WTC11 (cell line): ENCODE measurements around the gene PDPK1. TPM values are rescaled to one million over a fixed set of nuclear protein-coding genes. Genes with fewer than 3 reads are reported as not detected.
A peak's percentile ranks its signal among the peaks of the same experiment; 100 is the strongest.

Experiments used
- ATAC-seq: fragments of 200-7000 bp; cut with Tn5 transposase; 2 replicates; pipeline ENCODE4 v1.10.0; 2021; ENCODE audit warnings: mild to moderate bottlenecking, moderate library complexity
- CTCF ChIA-PET: fragments of 300-600 bp; sonication (Branson Sonifier 250); formaldehyde crosslinking; loops from one replicate; lab custom pipeline; 2021; ENCODE audit warnings: antibody characterized with exemption; lab: Charles Lee
- POLR2A ChIA-PET: fragments of 350-600 bp; sonication (Branson Sonifier 250); formaldehyde crosslinking; loops from one replicate; lab custom pipeline; 2021; ENCODE audit warnings: antibody characterized with exemption; lab: Charles Lee
- DNase-seq: peaks from one replicate; pipeline ENCODE4 v3.0.0; 2021; ENCODE audit warnings: low spot score
- H3K27ac Mint-ChIP-seq: 2 replicates; pipeline ENCODE4 v1.8.0; 2021; ENCODE audit warnings: mixed read lengths
- H3K27me3 Mint-ChIP-seq: 2 replicates; pipeline ENCODE4 v1.8.0; 2021; ENCODE audit warnings: low read depth, mild to moderate bottlenecking, moderate library complexity, mixed read lengths
- H3K36me3 Mint-ChIP-seq: 2 replicates; pipeline ENCODE4 v1.8.0; 2021; ENCODE audit warnings: mixed read lengths
- H3K4me1 Mint-ChIP-seq: 2 replicates; pipeline ENCODE4 v1.8.0; 2022; ENCODE audit warnings: mixed read lengths
- H3K4me3 Mint-ChIP-seq: 2 replicates; pipeline ENCODE4 v1.8.0; 2021; ENCODE audit warnings: mild to moderate bottlenecking, moderate library complexity, mixed read lengths
- H3K9me3 Mint-ChIP-seq: 2 replicates; pipeline ENCODE4 v1.8.0; 2021; ENCODE audit warnings: mixed read lengths
- ATF1 ChIP-seq: sonication (generic); formaldehyde crosslinking; IDR thresholded peaks from 2 replicates; pipeline ENCODE4 v1.8.1; 2023; ENCODE audit warnings: mild to moderate bottlenecking, moderate library complexity, missing genetic modification reagents
- ATF2 ChIP-seq: sonication (generic); formaldehyde crosslinking; IDR thresholded peaks from 2 replicates; pipeline ENCODE4 v1.8.1; 2022; ENCODE audit warnings: low read depth, missing genetic modification reagents, borderline replicate concordance
- ETV6 ChIP-seq: sonication (generic); formaldehyde crosslinking; IDR thresholded peaks from 2 replicates; pipeline ENCODE4 v1.8.1; 2022; ENCODE audit warnings: mild to moderate bottlenecking, missing genetic modification reagents
- FOXP1 ChIP-seq: sonication (generic); formaldehyde crosslinking; IDR thresholded peaks from 2 replicates; pipeline ENCODE4 v1.8.0; 2022; ENCODE audit warnings: missing genetic modification reagents, mild to moderate bottlenecking, moderate library complexity, borderline replicate concordance
- IRF2 ChIP-seq: sonication (generic); formaldehyde crosslinking; IDR thresholded peaks from 2 replicates; pipeline ENCODE4 v1.8.0; 2022; ENCODE audit warnings: low read depth, missing genetic modification reagents, borderline replicate concordance
- JAZF1 ChIP-seq: fragments of 250-450 bp; sonication (Bioruptor Pico); IDR thresholded peaks from 2 replicates; pipeline ENCODE4 v1.9.0; 2021; ENCODE audit warnings: moderate library complexity, mild to moderate bottlenecking, inconsistent platforms
- JUN ChIP-seq: sonication (generic); formaldehyde crosslinking; IDR thresholded peaks from 2 replicates; pipeline ENCODE4 v1.8.0; 2023; ENCODE audit warnings: mild to moderate bottlenecking, missing genetic modification reagents
- MAX ChIP-seq: sonication (generic); formaldehyde crosslinking; IDR thresholded peaks from 2 replicates; pipeline ENCODE4 v1.8.0; 2022; ENCODE audit warnings: mild to moderate bottlenecking, missing genetic modification reagents
- MXD4 ChIP-seq: fragments of 250-450 bp; sonication (Bioruptor Pico); IDR thresholded peaks from 2 replicates; pipeline ENCODE4 v1.8.0; 2021; ENCODE audit warnings: mild to moderate bottlenecking, moderate library complexity, borderline replicate concordance
- OVOL2 ChIP-seq: fragments of 250-450 bp; sonication (Bioruptor Pico); IDR thresholded peaks from 2 replicates; pipeline ENCODE4 v1.9.0; 2021; ENCODE audit warnings: mild to moderate bottlenecking, borderline replicate concordance
- PRRX2 ChIP-seq: fragments of 250-450 bp; sonication (Bioruptor Pico); IDR thresholded peaks from 2 replicates; pipeline ENCODE4 v1.8.0; 2021; ENCODE audit warnings: mild to moderate bottlenecking
- TP53 ChIP-seq: sonication (generic); formaldehyde crosslinking; IDR thresholded peaks from 2 replicates; pipeline ENCODE4 v1.8.1; 2023; ENCODE audit warnings: mild to moderate bottlenecking, missing genetic modification reagents
- ZMAT4 ChIP-seq: fragments of 250-450 bp; sonication (Bioruptor Pico); IDR thresholded peaks from 2 replicates; pipeline ENCODE4 v1.9.0; 2021; ENCODE audit warnings: mild to moderate bottlenecking
- ZNF121 ChIP-seq: sonication (generic); formaldehyde crosslinking; IDR thresholded peaks from 2 replicates; pipeline ENCODE4 v1.8.0; 2023; ENCODE audit warnings: missing genetic modification reagents
- ZNF263 ChIP-seq: sonication (generic); formaldehyde crosslinking; IDR thresholded peaks from 2 replicates; pipeline ENCODE4 v1.8.1; 2022; ENCODE audit warnings: low read depth, mild to moderate bottlenecking, moderate library complexity, missing genetic modification reagents
- ZNF396 ChIP-seq: fragments of 250-450 bp; sonication (Bioruptor Pico); IDR thresholded peaks from 2 replicates; pipeline ENCODE4 v1.8.0; 2021; ENCODE audit warnings: mild to moderate bottlenecking, moderate library complexity, borderline replicate concordance
- ZNF425 ChIP-seq: fragments of 250-450 bp; sonication (Bioruptor Pico); conservative IDR thresholded peaks from 2 replicates; pipeline ENCODE4 v1.9.0; 2021; ENCODE audit warnings: mild to moderate bottlenecking
- total RNA-seq: library from RNA; stranded (reverse); gene quantifications from 3 replicates; pipeline ENCODE4 v1.2.3, GENCODE V29; 2021
- TF ChIP-seq, protein P1 (sequence below): sonication (generic); formaldehyde crosslinking; IDR thresholded peaks from 2 replicates; pipeline ENCODE4 v1.8.1; 2023; ENCODE audit warnings: mild to moderate bottlenecking, missing genetic modification reagents, moderate library complexity
- TF ChIP-seq, protein P2 (sequence below): fragments of 250-450 bp; sonication (Bioruptor Pico); IDR thresholded peaks from 2 replicates; pipeline ENCODE4 v1.8.0; 2021; ENCODE audit warnings: mild to moderate bottlenecking
- TF ChIP-seq, protein P3 (sequence below): sonication (generic); formaldehyde crosslinking; IDR thresholded peaks from 2 replicates; pipeline ENCODE4 v1.8.0; 2022; ENCODE audit warnings: missing genetic modification reagents
- TF ChIP-seq, protein P4 (sequence below): sonication (generic); formaldehyde crosslinking; IDR thresholded peaks from 2 replicates; pipeline ENCODE4 v1.8.1; 2022; ENCODE audit warnings: mild to moderate bottlenecking, missing genetic modification reagents, moderate library complexity, borderline replicate concordance

The PDPK1 gene
- total RNA-seq, 1 experiment from 2014 or later: 31.4 TPM

DNA sequence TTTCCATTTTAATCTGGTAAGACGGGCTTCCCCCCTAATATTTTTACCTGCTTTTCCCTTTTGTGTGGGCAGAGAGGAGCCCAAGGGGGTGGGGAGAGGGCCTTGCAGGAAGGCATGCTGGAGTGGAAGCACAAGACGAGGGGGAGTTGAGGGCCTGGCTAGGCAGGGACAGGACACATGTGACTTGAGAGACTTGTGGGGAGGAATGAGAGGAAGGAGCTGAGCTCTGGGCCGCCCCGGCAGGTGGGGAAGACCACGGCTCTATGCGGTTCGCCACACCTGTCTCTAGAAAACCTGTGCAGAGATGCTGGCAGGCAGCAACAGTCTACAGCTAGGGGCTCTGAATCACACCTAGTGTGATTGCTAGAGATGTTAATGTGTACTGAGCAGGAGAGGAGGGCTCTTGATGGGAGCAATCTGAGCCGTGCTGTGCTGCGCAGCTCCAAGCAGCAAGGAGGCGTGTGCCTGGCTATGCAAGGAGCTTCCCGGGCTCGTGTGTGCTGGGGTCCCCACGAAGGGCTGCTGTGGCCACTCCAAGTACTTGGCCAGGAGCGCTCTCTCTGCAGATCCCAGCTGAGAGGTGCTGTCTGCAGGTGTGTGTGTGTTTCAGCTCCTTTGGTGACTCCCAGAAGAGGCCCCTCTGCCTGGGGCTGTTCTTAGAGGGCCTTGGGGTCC is 50.2 kb downstream of the PDPK1 start:
- ChIA-PET POLR2A (no interaction called here), CTCF (interaction anchor here (0.6 kb wide), 1 partner anchor 209 kb away, joined by 4 read pairs; no protein-coding TSS in a partner anchor)
- Mint-ChIP-seq H3K4me1 (no peaks in the 10 kb centered on the region), H3K27me3 (no peaks in the 10 kb centered on the region), H3K36me3 (peaks cover 16% of the 10 kb centered on the region; the same call in 1 of the 2 replicates), H3K27ac (no peak overlapping the region), H3K4me3 (no peak overlapping the region), H3K9me3 (no peaks in the 10 kb centered on the region)
- ATAC-seq (no peak), DNase-seq (no peak)
- TF ChIP-seq ATF2 (CRISPR knock-in tag) (no peak), MAX (CRISPR knock-in tag) (no peak), ZMAT4 (CRISPR knock-in tag) (no peak), IRF2 (CRISPR knock-in tag) (no peak), PRRX2 (no peak), ATF1 (CRISPR knock-in tag) (no peak), TP53 (CRISPR knock-in tag) (no peak), JAZF1 (CRISPR knock-in tag) (no peak), JUN (CRISPR knock-in tag) (no peak)
- TF ChIP-seq, protein P1, sequence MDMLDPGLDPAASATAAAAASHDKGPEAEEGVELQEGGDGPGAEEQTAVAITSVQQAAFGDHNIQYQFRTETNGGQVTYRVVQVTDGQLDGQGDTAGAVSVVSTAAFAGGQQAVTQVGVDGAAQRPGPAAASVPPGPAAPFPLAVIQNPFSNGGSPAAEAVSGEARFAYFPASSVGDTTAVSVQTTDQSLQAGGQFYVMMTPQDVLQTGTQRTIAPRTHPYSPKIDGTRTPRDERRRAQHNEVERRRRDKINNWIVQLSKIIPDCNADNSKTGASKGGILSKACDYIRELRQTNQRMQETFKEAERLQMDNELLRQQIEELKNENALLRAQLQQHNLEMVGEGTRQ (CRISPR knock-in tag): no peak
- TF ChIP-seq, protein P2, sequence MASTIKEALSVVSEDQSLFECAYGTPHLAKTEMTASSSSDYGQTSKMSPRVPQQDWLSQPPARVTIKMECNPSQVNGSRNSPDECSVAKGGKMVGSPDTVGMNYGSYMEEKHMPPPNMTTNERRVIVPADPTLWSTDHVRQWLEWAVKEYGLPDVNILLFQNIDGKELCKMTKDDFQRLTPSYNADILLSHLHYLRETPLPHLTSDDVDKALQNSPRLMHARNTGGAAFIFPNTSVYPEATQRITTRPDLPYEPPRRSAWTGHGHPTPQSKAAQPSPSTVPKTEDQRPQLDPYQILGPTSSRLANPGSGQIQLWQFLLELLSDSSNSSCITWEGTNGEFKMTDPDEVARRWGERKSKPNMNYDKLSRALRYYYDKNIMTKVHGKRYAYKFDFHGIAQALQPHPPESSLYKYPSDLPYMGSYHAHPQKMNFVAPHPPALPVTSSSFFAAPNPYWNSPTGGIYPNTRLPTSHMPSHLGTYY (CRISPR knock-in tag): no peak
- TF ChIP-seq, protein P3, sequence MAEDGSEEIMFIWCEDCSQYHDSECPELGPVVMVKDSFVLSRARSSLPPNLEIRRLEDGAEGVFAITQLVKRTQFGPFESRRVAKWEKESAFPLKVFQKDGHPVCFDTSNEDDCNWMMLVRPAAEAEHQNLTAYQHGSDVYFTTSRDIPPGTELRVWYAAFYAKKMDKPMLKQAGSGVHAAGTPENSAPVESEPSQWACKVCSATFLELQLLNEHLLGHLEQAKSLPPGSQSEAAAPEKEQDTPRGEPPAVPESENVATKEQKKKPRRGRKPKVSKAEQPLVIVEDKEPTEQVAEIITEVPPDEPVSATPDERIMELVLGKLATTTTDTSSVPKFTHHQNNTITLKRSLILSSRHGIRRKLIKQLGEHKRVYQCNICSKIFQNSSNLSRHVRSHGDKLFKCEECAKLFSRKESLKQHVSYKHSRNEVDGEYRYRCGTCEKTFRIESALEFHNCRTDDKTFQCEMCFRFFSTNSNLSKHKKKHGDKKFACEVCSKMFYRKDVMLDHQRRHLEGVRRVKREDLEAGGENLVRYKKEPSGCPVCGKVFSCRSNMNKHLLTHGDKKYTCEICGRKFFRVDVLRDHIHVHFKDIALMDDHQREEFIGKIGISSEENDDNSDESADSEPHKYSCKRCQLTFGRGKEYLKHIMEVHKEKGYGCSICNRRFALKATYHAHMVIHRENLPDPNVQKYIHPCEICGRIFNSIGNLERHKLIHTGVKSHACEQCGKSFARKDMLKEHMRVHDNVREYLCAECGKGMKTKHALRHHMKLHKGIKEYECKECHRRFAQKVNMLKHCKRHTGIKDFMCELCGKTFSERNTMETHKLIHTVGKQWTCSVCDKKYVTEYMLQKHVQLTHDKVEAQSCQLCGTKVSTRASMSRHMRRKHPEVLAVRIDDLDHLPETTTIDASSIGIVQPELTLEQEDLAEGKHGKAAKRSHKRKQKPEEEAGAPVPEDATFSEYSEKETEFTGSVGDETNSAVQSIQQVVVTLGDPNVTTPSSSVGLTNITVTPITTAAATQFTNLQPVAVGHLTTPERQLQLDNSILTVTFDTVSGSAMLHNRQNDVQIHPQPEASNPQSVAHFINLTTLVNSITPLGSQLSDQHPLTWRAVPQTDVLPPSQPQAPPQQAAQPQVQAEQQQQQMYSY: no peak

DNA sequence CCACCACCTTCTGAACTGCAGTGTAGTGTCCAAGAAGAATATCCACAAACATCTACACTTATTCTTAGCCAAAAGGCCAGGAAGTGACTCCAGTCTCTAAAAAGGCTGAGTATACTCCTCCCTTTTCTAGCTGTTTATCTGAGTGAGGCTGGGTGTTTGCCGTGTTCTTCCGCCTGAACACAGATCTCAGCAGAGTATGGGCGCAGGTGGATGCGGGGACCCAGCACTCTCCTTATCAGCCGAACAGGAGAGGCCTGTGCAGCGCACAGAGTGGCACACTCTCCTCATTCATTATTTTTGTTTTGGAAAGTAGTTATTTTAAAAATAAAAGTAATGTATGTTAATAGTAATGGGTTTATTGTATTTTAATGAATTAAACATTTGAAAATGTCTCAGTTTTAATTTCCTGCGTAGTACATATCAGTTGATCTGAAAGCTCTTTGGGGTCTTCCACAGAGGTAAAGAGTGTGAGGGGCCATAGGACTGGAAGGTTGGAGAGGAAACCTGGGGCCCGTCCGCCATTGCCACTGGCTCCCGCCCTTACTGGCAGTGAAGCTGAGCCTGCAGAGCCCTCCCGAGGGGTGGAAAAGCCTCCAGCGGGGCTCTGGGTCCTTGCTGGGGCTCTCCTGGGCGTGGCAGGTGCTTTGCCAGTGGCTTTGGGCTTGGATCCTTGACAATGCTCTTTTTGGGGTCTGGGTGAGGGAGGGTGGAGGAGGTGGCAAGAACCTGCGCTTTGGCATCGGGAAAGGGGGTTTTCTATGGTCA is 53.8 kb downstream of the PDPK1 start:
- Mint-ChIP-seq H3K27ac (peak overlapping the region; percentile 82), H3K4me1 (no peaks in the 10 kb centered on the region), H3K4me3 (no peak overlapping the region), H3K27me3 (no peaks in the 10 kb centered on the region), H3K36me3 (peaks cover 13% of the 10 kb centered on the region; the same call in 1 of the 2 replicates), H3K9me3 (no peaks in the 10 kb centered on the region)
- ATAC-seq (no peak), DNase-seq (no peak)
- CTCF ChIA-PET: no interaction called here
- POLR2A ChIA-PET: no interaction called here
- no peak for TF ChIP-seq ZNF396
- TF ChIP-seq, protein P4, sequence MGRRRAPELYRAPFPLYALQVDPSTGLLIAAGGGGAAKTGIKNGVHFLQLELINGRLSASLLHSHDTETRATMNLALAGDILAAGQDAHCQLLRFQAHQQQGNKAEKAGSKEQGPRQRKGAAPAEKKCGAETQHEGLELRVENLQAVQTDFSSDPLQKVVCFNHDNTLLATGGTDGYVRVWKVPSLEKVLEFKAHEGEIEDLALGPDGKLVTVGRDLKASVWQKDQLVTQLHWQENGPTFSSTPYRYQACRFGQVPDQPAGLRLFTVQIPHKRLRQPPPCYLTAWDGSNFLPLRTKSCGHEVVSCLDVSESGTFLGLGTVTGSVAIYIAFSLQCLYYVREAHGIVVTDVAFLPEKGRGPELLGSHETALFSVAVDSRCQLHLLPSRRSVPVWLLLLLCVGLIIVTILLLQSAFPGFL (CRISPR knock-in tag): no peak
- no peak for TF ChIP-seq FOXP1 (CRISPR knock-in tag)
- no peak for TF ChIP-seq MXD4
- TF ChIP-seq ETV6: no peak
- no peak for TF ChIP-seq ZNF425 (CRISPR knock-in tag)
- TF ChIP-seq ZNF121 (CRISPR knock-in tag): no peak
- no peak for TF ChIP-seq OVOL2
- TF ChIP-seq ZNF263: no peak
